GM20000 (cell line): ENCODE measurements around the gene PDIA4.

ENCODE experiments used
- DNase-seq: peaks from one replicate; pipeline ENCODE4 v3.0.0; 2012; ENCODE audit warnings: low spot score
- CTCF ChIP-seq: IDR thresholded peaks from 2 replicates; pipeline ENCODE4 v1.5.1; 2012; ENCODE audit warnings: mild to moderate bottlenecking, control low read depth; ENCODE audit errors: extremely low read depth, missing control alignments

Gene PDIA4

GRCh38 chr7:149001427-149002068 is 26.8 kb downstream of the PDIA4 start:
- no peak for DNase-seq
- no peak for TF ChIP-seq CTCF

DNA sequence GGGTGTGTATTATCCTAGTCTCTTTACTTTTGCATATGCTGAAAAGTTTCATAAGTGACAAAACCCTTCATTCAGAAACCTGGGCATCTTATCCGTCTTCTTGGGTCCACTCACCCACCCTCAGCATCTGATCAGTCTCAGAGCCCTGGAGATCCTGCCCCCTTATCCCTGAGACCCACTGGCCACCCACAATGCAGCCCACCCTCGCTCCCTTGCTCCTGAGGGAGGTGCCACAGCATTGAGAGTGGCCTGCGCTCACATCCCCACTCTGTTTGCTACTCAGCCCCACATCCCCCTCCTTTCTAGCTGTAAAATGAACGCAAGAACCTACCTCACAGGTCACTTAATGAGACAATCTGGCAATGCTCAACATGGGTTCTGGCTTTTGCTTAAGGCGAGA is 27.3 kb downstream of the PDIA4 start:
- TF ChIP-seq CTCF: no peak
- no peak for DNase-seq

GRCh38 chr7:148999192-148999591 is 29.1 kb downstream of the PDIA4 start:
- no peak for DNase-seq
- no peak for TF ChIP-seq CTCF

- TF ChIP-seq CTCF: no peak
- DNase-seq: no peak
Measured at GRCh38 chr7:148997497-148997896, 30.8 kb downstream of the PDIA4 start.

DNA sequence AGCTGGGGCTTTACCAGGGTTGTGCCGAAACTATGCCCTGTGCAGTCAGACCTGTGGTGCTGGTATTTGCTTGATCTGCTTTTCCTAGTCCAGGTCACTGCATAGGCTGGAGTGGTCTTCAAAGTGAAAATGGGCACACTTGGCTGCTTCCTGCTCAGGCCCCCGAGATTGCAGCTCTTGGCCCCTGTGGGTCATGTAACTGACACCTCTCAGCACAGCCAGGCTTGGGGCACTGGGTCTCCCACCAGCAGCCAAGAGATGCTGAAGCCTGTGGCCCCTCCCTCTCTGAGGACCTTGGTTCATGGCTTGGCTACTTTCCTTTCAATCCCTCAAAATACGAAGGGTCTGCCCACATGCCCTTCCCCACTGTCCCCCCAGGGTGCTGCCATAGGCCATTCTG is 33.7 kb downstream of the PDIA4 start:
- TF ChIP-seq CTCF: no peak
- DNase-seq: no peak

GRCh38 chr7:148993193-148993592 is 35.1 kb downstream of the PDIA4 start:
- TF ChIP-seq CTCF: no peak
- DNase-seq: no peak

DNA sequence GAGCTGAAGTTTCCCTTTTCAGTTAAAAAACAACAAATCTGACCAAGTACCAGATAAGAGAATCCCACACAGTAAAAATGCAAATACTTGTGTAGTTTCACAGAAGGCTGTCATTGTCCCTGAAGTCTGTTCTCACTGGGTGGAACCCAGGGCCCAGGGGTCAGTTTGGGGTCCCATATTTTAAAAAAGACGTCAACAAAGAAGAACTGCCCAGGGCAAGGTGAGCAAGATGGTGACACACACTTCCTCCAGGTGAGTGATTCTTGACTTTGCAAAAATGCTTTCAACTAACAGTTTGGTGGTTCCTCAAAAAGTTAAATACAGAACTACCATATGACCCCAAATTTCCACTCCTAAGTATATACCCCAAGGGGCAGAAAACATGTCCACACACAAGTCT is 36.8 kb downstream of the PDIA4 start:
- no peak for DNase-seq
- TF ChIP-seq CTCF: no peak
